Activated CD8-positive, alpha-beta memory T cell treated with anti-CD3 and anti-CD28 coated beads for 1 hour (primary cell): Measurements from ENCODE around the gene CCDC34.
"Not testable (repeated sequence)": the region's sequence is repeated elsewhere in the genome, so short reads cannot be mapped to it uniquely, and the experiment has no call there.

Experiments
- DNase-seq, 2 donors: peaks; one replicate each; pipeline ENCODE4 v3.0.0-alpha.2; 2020; ENCODE audit warnings: low read depth in 1 of 2; ENCODE audit errors: extremely low read depth in 1 of 2

The CCDC34 gene

GRCh38 chr11:27363576-27364117, 632 bp upstream of the CCDC34 start:
- DNase-seq = no peak

GRCh38 chr11:27361649-27362431, 1.2 kb downstream of the CCDC34 start:
- DNase-seq = no peak

GRCh38 chr11:27358296-27358695, 4.7 kb downstream of the CCDC34 start:
- DNase-seq = no peak

- no peak for DNase-seq
Measured at GRCh38 chr11:27357250-27357649, 5.8 kb downstream of the CCDC34 start.

- DNase-seq = no peak
Measured at GRCh38 chr11:27356624-27357222, 6.3 kb downstream of the CCDC34 start.

DNA sequence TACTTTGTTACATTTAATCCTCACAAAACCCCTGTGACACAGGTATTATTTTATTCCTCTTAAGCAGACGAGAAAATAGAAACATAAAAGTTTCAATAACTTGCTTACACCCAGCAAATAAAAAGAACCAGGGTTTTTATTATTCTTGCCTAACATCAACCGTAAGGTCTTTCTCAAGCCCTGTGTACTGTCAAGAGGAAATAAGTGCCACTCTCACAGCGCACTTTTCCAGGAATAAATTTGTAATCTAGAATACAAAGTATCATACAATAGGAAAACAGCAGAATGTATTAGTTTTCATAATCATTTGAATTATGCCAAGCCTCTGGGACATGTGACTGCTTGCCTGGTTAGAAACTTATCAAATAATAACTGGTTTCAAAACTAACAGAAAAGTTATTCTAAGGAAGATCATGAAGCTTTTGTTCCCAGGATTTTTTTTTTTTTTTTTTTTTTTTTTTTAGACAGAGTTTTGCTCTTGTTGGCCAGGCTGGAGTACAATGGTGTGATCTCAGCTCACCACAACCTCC, 7.4 kb downstream of the CCDC34 start:
- no peak for DNase-seq

GRCh38 chr11:27354359-27354965, 8.6 kb downstream of the CCDC34 start:
- no peak for DNase-seq

GRCh38 chr11:27353593-27354358, 9.2 kb downstream of the CCDC34 start:
- no peak for DNase-seq

GRCh38 chr11:27352781-27353180, 10.2 kb downstream of the CCDC34 start:
- no peak for DNase-seq

DNA sequence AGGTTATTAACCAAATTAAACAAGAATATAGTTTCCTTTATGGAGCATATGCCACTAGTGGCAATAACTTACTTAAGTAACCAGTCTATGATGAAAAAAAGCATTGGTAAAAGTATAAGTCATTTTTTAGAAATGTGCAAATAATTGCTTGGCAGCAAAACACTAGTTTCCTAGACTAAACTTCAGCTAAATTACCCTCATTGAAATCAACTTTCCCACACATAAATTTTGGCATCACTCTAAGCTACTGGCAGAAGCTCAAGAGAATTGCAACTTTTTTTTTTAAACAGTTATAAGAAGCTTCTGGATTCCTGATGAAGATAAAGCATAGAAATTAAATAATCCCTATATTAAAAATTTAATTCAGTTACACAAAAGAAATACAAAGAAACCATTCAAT, 12.5 kb downstream of the CCDC34 start:
- DNase-seq = no peak

GRCh38 chr11:27349919-27350318, 13.1 kb downstream of the CCDC34 start:
- no peak for DNase-seq

DNA sequence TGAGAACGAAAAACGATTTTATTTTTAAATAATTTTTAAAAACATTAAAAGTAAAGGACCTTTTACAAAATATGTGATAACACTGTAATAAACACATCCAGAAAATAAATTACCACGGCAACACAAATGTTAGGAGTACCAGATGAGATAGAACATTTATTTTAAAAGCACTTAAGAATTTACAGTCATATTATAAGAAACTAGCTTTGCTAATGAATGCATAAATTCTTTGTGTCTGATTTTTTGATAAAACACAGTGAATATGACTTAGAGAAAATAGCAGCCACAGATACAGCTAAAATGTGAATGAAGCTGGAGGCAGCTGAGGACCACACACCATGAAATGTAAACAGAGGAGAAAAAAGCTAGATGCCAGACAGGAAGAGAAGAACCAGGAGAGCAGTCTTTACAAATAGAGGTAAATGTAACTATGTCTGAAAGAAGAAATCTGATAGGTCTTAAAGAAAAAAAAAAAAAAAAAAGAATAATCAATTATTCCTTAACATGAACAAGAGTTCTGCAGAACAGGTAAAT, 14.6 kb downstream of the CCDC34 start:
- DNase-seq = no peak

DNA sequence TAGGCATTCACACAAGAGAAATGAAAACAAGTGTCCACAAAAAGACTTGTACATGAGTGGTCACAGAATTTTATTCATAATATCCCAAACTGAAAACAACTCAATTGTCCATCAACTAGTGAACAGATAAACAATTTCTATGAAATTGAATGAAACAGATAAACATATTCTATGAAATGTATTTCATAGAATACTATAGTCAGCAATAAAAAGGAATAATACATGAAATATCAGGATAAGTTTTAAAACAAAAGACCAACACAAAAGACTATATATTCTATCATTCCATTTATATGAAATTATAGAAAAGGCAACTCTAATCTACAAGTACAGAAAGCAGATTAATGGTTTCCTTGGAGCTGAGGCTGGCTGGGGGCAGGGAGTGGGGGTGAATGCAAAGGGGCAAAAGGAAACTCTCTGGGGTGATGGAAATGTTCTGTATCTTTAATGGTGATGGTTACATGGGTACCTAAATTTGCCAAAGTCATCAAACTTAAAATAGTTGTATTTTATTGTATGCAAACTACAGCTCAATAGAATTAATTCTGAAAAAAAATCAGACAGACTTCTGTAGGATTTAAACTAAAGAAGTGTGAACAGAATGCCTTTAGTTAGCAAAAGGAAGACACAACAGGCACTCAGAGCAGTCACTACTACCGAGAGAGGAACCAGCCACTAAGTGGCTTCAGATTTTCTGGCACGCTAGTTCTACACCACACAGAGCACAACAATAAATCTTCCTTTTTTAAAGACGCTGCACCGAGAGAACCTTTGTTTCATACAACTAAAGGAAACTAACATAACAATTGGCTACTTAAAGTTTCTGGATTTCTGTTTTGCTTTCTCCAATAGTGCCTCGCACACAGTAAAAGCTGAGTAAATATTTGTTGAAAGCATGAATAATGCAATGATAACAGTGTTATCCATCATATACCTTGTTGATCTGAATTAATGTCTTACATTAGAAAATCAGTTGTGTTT, 15.4 kb downstream of the CCDC34 start:
- no peak for DNase-seq

- DNase-seq = no peak
Measured at GRCh38 chr11:27339941-27340340, 23.1 kb downstream of the CCDC34 start.

DNA sequence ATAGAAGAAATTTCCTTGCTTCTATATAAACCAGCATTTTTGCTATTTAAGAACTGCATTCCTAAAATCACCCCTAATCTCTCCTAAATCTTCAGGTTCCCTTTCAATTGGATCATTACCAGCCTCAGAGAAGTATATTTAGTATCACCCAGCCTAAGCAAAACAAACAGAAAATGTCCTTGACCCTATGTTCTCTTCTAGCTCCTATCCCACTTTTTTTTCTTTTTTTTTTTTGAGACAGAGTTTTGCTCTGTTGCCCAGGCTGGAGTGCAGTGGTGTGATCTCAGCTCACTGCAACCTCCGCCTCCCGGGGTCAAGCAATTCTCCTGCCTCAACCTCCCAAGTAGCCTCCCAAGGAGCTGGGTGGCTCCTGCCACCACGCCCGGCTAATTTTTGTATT, 28.3 kb downstream of the CCDC34 start:
- DNase-seq = not testable (repeated sequence)

- no peak for DNase-seq
Measured at GRCh38 chr11:27331981-27332380, 31.0 kb downstream of the CCDC34 start.

DNA sequence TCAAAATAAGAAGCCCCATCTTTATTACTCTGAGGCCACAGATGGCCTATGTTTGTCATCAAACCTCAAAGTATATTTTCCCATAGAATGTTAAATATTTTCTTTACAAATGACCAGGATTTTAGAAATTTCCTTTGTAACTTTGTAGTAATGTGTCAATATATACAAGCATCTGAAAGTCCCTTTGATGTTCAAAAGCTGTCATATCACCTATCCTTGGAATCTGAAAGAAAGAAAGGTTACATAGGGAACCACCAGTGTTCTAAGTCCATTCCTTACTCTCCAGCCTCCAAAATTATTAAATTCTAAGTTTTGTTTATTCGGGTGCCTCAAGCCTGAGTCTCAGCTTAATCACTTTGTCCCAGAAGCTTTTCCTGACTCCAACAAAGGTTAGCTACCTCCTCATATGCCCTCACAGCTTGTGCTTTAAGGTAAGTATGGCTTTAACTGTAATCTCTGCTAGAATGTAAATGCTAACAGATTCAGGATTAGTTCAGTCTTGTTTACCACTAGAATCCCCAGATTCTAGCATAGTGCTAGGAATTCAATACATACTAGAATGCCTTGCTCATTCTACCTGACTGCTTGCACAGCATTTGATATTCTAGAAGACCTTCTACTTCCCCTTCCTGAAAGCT, 32.3 kb downstream of the CCDC34 start:
- no peak for DNase-seq

- no peak for DNase-seq
Measured at GRCh38 chr11:27329867-27330632, 33.0 kb downstream of the CCDC34 start.
